PFSK-1 (cell line): ENCODE data around the gene CDK6.

ENCODE experiments used
- FOXP2 ChIP-seq: optimal IDR thresholded peaks from 2 replicates; pipeline ENCODE3; 2011; ENCODE audit warnings: borderline replicate concordance, control low read depth, inconsistent platforms; ENCODE audit not compliant: insufficient read depth; ENCODE audit errors: extremely low read length, extremely low read depth
- POLR2AphosphoS5 ChIP-seq: IDR thresholded peaks from 2 replicates; pipeline ENCODE4 v1.6.1; 2012; ENCODE audit warnings: low read depth, mild to moderate bottlenecking, control low read depth, low read length, moderate library complexity
- SIN3A ChIP-seq: IDR thresholded peaks from 2 replicates; pipeline ENCODE4 v1.6.1; 2012; ENCODE audit warnings: mild to moderate bottlenecking, low read length, moderate library complexity, borderline replicate concordance; ENCODE audit not compliant: insufficient read depth
- TAF1 ChIP-seq: IDR thresholded peaks from 2 replicates; pipeline ENCODE4 v1.6.1; 2012; ENCODE audit warnings: low read length, control low read depth, borderline replicate concordance; ENCODE audit not compliant: insufficient read depth
- TF ChIP-seq, protein P1 (sequence below), 2 experiments: IDR thresholded peaks; 2 replicates each; pipeline versions ENCODE4 v1.6.1 to v1.8.0; 2011 to 2012; ENCODE audit warnings: low read depth in 2 of 2, low read length in 2 of 2, control low read depth in 1 of 2, inconsistent platforms in 1 of 2, mild to moderate bottlenecking in 1 of 2, moderate library complexity in 1 of 2; ENCODE audit not compliant: insufficient read depth in 1 of 2

Gene CDK6

DNA sequence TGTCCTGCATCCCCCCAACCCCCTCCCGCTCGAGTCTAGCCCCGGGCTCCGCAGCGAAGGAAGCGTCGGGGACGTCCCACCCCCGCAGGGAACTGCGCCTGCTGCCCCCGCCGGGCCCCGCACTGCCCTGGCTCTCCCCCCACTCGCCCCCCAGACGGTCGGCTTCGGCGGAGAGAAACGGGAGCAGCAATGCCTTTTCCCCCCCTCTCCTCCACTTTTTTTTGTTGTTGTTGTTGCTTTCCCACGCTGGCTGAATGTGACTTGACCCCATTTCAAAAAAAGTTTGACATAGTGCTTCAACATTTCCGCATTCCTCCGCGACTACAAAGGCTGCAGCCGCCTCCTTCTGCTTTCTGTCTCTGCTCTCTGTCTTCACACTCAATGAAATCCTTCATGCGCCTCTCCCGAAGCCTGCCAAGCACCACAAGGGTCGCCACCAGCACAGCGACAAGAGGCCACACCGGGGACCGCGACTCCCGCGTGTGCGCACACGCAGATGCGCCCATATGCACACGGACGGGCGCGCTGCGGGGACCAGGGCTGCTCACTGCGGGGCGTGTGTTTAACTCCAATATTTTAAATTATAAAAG lies 1.0 kb downstream of the CDK6 start:
- TF ChIP-seq TAF1 = no peak
- TF ChIP-seq FOXP2 = no peak

DNA sequence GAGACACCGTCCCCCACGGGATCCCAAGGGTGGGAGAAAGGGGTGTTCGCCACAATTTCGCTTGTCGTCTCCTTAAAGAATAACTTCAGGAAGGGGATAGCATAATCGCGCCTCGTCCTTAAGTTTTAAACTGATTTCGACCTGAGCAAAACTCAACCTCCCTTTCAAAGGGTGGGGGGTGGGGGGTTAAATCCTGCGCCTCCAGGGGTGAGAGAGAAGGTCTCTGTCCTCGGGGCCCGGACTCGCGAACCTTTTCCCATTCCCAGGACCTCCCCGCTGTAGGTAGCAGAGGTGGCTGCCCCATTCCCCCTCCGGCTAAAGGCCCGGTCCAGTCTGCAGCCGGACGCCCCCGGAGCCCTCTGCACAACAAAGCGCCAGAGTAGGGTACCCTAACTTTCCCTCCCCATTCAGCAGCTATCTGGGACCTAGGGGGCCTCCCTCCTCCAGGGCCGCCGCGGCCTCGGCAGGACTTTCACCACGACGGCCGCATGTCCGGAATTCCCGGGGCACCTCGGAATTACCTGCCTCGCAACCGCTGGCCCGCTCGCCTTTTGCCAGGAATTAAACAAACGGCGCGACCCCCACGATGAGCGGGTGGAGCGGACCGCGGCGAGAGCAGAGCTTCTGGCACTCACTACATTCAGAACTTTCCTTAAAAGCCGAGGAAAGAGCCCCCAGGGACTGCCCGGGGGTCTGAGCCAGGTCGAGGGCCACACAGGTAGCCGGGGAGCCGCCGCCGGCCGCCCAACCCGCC lies 1.7 kb downstream of the CDK6 start:
- TF ChIP-seq FOXP2 = no peak
- no peak for TF ChIP-seq TAF1
- no peak for TF ChIP-seq POLR2AphosphoS5
- TF ChIP-seq SIN3A = no peak
- TF ChIP-seq, protein P1, sequence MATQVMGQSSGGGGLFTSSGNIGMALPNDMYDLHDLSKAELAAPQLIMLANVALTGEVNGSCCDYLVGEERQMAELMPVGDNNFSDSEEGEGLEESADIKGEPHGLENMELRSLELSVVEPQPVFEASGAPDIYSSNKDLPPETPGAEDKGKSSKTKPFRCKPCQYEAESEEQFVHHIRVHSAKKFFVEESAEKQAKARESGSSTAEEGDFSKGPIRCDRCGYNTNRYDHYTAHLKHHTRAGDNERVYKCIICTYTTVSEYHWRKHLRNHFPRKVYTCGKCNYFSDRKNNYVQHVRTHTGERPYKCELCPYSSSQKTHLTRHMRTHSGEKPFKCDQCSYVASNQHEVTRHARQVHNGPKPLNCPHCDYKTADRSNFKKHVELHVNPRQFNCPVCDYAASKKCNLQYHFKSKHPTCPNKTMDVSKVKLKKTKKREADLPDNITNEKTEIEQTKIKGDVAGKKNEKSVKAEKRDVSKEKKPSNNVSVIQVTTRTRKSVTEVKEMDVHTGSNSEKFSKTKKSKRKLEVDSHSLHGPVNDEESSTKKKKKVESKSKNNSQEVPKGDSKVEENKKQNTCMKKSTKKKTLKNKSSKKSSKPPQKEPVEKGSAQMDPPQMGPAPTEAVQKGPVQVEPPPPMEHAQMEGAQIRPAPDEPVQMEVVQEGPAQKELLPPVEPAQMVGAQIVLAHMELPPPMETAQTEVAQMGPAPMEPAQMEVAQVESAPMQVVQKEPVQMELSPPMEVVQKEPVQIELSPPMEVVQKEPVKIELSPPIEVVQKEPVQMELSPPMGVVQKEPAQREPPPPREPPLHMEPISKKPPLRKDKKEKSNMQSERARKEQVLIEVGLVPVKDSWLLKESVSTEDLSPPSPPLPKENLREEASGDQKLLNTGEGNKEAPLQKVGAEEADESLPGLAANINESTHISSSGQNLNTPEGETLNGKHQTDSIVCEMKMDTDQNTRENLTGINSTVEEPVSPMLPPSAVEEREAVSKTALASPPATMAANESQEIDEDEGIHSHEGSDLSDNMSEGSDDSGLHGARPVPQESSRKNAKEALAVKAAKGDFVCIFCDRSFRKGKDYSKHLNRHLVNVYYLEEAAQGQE (IDR thresholded peaks at IDR 0.05; ENCODE audit: insufficient read depth in 1 of 2, low read depth in 2 of 2, low read length in 2 of 2) = no peak

DNA sequence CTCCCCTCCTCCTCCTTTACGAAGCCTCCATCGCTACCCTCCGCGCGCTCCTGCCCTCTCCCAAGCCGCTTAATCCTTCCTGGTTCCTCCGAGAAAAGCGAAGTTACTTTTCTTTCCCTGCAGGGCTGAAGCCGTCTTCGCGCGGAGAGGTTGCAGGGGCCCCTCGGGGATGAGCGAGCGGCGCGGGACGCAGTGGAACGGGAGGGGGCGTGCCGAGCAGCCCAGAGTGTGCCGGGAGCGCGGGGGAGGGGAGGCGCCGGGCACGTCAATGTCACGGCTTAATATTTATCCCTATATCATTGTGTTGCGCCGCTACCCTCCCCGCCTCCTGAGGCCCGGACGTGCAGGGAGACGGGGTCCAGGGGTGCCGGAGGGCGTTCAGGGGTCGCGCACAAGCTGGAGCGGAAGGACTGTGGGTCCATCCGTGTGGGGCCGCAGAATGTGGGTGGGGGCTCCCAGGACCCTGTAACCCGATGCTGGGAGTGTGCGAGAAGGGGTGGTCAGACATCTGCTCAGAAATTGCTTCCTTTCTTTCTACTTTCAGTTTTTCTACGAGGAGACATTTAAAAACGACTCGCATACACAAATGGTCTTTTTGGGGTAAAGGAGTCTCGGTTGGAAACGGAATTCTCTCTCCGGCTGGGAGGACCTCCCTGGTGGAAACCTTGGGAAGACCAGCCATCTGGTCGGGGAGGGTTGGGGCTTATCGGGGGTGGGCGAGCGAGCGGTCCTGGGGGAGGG lies 2.4 kb downstream of the CDK6 start:
- TF ChIP-seq, protein P1 (IDR thresholded peaks at IDR 0.05; ENCODE audit: insufficient read depth in 1 of 2, low read depth in 2 of 2, low read length in 2 of 2) = no peak
- TF ChIP-seq POLR2AphosphoS5 (no peak), SIN3A (no peak), FOXP2 (no peak), TAF1 (no peak)

DNA sequence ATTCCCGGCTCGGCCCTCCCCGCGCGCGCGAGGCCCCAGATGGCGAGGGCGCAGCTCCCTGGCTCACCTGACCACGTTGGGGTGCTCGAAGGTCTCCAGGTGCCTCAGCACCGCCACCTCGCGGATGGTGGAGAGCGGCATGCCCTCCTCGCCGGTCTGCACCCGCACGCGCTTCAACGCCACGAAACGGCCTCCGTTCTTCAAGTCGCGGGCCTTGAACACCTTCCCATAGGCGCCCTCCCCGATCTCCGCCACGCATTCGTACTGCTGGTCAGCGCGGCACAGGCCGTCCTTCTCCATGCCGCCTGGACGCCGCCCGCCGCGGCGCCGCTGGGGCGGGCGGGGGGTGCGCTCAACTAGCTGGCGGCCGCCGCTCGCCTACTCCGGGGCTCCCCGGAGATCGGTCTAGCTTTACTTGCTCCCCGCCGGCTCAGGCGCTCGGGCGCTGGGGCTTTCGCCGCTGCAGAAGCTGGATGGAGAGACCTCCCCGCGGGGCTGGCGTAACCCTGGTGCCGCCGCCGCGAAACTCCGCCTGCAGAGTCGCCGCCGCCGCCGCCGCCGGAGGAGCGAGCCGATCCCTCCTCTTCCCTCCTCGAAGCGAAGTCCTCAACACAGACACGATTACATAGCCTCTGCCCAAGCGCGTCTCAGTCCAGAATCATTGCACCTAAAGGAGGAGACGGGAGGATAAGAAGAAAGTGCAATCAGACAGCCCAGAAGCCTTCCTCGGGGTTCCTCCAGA lies 3.2 kb downstream of the CDK6 start:
- TF ChIP-seq FOXP2 = no peak
- TF ChIP-seq, protein P1 (IDR thresholded peaks at IDR 0.05; ENCODE audit: insufficient read depth in 1 of 2, low read depth in 2 of 2, low read length in 2 of 2) = no peak
- TF ChIP-seq SIN3A = no peak
- TF ChIP-seq TAF1 = no peak
- no peak for TF ChIP-seq POLR2AphosphoS5

DNA sequence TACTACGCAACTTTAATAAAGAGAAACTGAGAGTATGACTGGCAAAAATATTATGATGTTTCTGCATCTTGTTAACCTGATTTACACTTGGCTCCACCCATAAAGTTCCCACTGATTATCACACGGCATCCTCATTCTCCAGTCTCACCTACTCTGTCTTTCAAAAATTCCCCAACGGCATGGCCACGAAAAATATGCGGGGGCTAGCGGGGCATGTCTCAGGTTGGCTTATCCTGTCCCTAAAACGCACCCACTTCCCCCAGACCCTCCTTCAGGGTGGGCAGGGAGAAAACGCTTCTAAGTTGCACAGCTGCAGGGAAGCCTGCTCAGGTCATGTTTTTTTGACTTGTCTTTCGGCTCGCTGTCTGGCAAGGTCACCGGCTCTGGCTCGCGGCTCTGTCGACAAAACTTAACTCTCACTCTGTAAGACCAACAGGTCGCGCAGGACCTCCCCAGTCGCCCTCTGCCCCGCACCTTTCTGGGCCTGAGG lies 3.8 kb downstream of the CDK6 start:
- TF ChIP-seq, protein P1 (IDR thresholded peaks at IDR 0.05; ENCODE audit: insufficient read depth in 1 of 2, low read depth in 2 of 2, low read length in 2 of 2) = no peak
- TF ChIP-seq POLR2AphosphoS5 = no peak
- no peak for TF ChIP-seq TAF1
- no peak for TF ChIP-seq FOXP2
- TF ChIP-seq SIN3A = no peak
